ENCODE results near the gene MAP3K21.

The MAP3K21 gene

DNA sequence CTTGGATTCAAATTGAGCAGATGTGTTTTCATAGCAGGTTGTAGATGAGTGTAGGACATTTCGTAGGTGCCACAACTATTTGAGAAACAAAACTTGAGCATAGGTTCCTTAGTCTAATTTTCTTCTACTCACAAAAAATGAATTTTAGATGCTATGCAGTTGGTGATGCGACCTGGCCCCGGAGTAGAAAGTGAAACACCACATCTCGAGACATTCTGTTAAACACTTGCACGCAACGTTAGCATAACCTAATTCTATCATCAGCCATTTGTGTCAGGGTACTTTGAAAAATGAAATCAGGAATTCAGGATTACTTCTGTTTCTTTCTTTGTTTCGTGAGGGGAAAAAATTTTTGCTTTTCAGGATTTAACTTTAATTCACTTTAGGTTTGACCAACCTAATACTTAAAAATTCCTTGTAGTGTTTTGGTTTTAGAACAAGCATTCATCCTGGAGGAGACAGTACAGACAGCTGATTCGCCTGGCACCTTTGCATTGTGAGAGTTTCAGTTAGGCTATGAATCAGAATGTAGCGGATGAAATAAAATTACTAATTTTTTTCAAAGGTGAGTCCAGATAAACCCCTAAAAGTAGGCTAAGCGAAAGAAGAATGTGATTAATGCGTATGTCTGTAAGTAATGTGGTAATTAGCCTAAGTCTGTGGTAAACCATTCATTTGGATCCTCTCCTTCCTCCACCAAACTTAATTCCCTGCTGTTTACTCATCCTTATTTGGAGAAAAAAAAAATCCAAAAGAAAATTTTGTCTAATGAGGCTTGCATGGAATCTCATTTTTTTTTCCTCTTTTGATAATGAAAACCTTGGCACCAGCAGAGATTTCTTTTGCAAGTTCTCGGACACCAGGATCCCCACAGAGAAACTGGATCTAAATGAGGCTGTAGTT, 44.9 kb downstream of the MAP3K21 start:
- H3K4me3 ChIP-seq (ENCODE audit: low read depth, low read length): no peak overlapping the region
- no peak for TF ChIP-seq CTCF (IDR thresholded peaks at IDR 0.05; ENCODE audit: borderline replicate concordance, insufficient read depth, low read depth, low read length)

DNA sequence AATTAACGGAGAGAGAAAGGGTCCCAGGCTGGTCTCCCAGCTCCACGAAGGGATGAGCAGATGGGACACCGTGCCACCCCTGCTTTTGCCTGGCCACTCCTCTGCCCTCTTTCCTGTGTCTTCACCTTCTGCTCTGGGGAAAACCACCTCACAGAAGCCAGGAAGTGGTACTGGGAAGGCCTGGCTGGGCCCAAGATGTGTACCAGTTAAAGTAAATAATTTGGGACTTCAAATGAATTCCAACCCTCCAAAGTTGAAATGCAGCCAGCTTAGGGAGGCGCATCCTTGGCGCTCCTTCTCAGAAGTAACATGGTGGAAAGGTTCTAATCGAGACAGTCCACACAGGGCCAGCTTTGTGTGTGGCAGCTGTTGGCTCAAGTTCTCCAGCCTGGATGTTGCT, 45.7 kb downstream of the MAP3K21 start:
- TF ChIP-seq CTCF (IDR thresholded peaks at IDR 0.05; ENCODE audit: borderline replicate concordance, insufficient read depth, low read depth, low read length): no peak
- no peak overlapping the region for H3K4me3 ChIP-seq (ENCODE audit: low read depth, low read length)

GRCh38 chr1:233375653-233376052, 48.1 kb downstream of the MAP3K21 start:
- no peak overlapping the region for H3K4me3 ChIP-seq (ENCODE audit: low read depth, low read length)
- TF ChIP-seq CTCF (IDR thresholded peaks at IDR 0.05; ENCODE audit: borderline replicate concordance, insufficient read depth, low read depth, low read length): no peak

GRCh38 chr1:233376382-233377110, 49.0 kb downstream of the MAP3K21 start:
- H3K4me3 ChIP-seq (ENCODE audit: low read depth, low read length): no peak overlapping the region
- no peak for TF ChIP-seq CTCF (IDR thresholded peaks at IDR 0.05; ENCODE audit: borderline replicate concordance, insufficient read depth, low read depth, low read length)

- no peak overlapping the region for H3K4me3 ChIP-seq (ENCODE audit: low read depth, low read length)
- TF ChIP-seq CTCF (IDR thresholded peaks at IDR 0.05; ENCODE audit: borderline replicate concordance, insufficient read depth, low read depth, low read length): no peak
Measured at GRCh38 chr1:233379869-233380438, 52.4 kb downstream of the MAP3K21 start.

DNA sequence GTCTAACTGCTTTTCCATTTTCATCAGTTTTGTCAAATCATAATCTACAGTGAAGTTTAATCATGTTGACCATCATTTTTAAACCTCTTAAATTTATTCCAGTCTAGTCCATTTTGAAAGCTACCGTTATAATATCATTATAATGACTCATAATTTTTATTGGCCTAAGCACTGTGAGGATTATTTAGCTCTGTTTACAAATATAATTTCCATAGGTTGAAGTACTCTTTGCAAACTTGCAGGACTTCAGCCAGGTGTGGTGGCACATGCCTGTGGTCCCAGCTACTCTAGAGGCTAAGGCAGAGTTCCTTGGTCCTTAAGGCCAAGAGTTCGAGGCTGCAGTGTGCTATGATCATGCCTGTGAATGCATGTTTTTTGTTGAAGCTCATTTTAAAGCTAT, 54.3 kb downstream of the MAP3K21 start:
- TF ChIP-seq CTCF (IDR thresholded peaks at IDR 0.05; ENCODE audit: borderline replicate concordance, insufficient read depth, low read depth, low read length): no peak
- H3K4me3 ChIP-seq (ENCODE audit: low read depth, low read length): no peak overlapping the region

Measured in GM12875 (cell line).